OCI-LY3 (cell line): ENCODE results near the gene YBX1.
"Not testable (repeated sequence)": the region's sequence is repeated elsewhere in the genome, so short reads cannot be mapped to it uniquely, and the experiment has no call there.

ENCODE experiments used
- H2AFZ ChIP-seq: fragments of 200-600, 300-600 bp; shearing (Covaris generic); 2 replicates; pipeline ENCODE4 v1.6.0; 2014; ENCODE audit warnings: antibody characterized with exemption, low read depth, low read length
- H3K27ac ChIP-seq: fragments of 200-600, 300-600 bp; sonication (generic); 2 replicates; pipeline ENCODE4 v1.5.1; 2014; ENCODE audit warnings: mild to moderate bottlenecking, low read length, moderate library complexity, mixed read lengths
- H3K27me3 ChIP-seq: fragments of 200-600, 300-600 bp; sonication (generic); 2 replicates; pipeline ENCODE4 v1.6.1; 2014; ENCODE audit warnings: low read depth, low read length, mixed read lengths
- H3K36me3 ChIP-seq: fragments of 200-600, 300-600 bp; sonication (generic); replicated peaks from 2 replicates; pipeline ENCODE3; 2014; ENCODE audit warnings: low read depth, low read length, mixed read lengths
- H3K4me1 ChIP-seq: fragments of 300-600, 200-600 bp; sonication (generic); 2 replicates; pipeline ENCODE4 v1.6.1; 2014; ENCODE audit warnings: low read length, mixed read lengths
- H3K4me2 ChIP-seq: fragments of 200-600, 300-600 bp; sonication (generic); 2 replicates; pipeline ENCODE4 v1.6.1; 2014; ENCODE audit warnings: low read length, mixed read lengths
- H3K4me3 ChIP-seq: fragments of 300-600, 200-600 bp; sonication (generic); 2 replicates; pipeline ENCODE4 v1.5.1; 2014; ENCODE audit warnings: antibody characterized with exemption, mild to moderate bottlenecking, low read length, moderate library complexity
- H3K79me2 ChIP-seq: fragments of 300-600, 200-600 bp; shearing (Covaris generic); 2 replicates; pipeline ENCODE4 v1.6.1; 2014; ENCODE audit warnings: mild to moderate bottlenecking, low read length, mixed read lengths
- H3K9ac ChIP-seq: fragments of 300-600, 200-600 bp; shearing (Covaris generic); 2 replicates; pipeline ENCODE4 v1.6.0; 2014; ENCODE audit warnings: mild to moderate bottlenecking, low read length, moderate library complexity
- H3K9me3 ChIP-seq: fragments of 200-600, 300-600 bp; shearing (Covaris generic); 2 replicates; pipeline ENCODE4 v1.6.1; 2014; ENCODE audit warnings: low read length, mixed read lengths; ENCODE audit not compliant: insufficient read depth
- H4K20me1 ChIP-seq: fragments of 200-600, 300-600 bp; sonication (generic); 2 replicates; pipeline ENCODE4 v1.6.1; 2016; ENCODE audit warnings: low read length, mixed read lengths; ENCODE audit not compliant: insufficient read depth
- CTCF ChIP-seq: fragments of 200-600, 300-600 bp; sonication (generic); IDR thresholded peaks from 2 replicates; pipeline ENCODE4 v1.5.1; 2014; ENCODE audit warnings: antibody characterized with exemption, low read length, low read depth
- EZH2phosphoT487 ChIP-seq: fragments of 200-600 bp; shearing (Covaris generic); IDR thresholded peaks from 2 replicates; pipeline ENCODE4 v1.6.1; 2018; ENCODE audit warnings: antibody characterized with exemption, mixed run types, low read depth

The YBX1 gene

GRCh38 chr1:42747125-42747524 lies 64.9 kb downstream of the YBX1 start:
- Histone ChIP-seq H3K79me2 (no peaks in the 10 kb centered on the region), H2AFZ (no peak overlapping the region), H4K20me1 (no peaks in the 10 kb centered on the region), H3K4me3 (no peak overlapping the region), H3K4me1 (no peaks in the 10 kb centered on the region), H3K27me3 (no peaks in the 10 kb centered on the region), H3K36me3 (peaks cover 13% of the 10 kb centered on the region), H3K27ac (no peak overlapping the region), H3K4me2 (no peak overlapping the region), H3K9ac (no peak overlapping the region), H3K9me3 (no peaks in the 10 kb centered on the region)
- peak; percentile 56 for TF ChIP-seq CTCF
- TF ChIP-seq EZH2phosphoT487: no peak

- no peak for TF ChIP-seq EZH2phosphoT487
- no peak for TF ChIP-seq CTCF
- no peak overlapping the region for H3K4me2 ChIP-seq
- peaks cover 22% of the 10 kb centered on the region for H3K36me3 ChIP-seq
- H2AFZ ChIP-seq: no peak overlapping the region
- no peaks in the 10 kb centered on the region for H3K79me2 ChIP-seq
- H3K4me1 ChIP-seq: no peaks in the 10 kb centered on the region
- no peak overlapping the region for H3K4me3 ChIP-seq
- H4K20me1 ChIP-seq: no peaks in the 10 kb centered on the region
- no peak overlapping the region for H3K27ac ChIP-seq
- H3K27me3 ChIP-seq: no peaks in the 10 kb centered on the region
- H3K9me3 ChIP-seq: no peaks in the 10 kb centered on the region
- no peak overlapping the region for H3K9ac ChIP-seq
Measured at GRCh38 chr1:42748021-42748420, 65.8 kb downstream of the YBX1 start.

- no peaks in the 10 kb centered on the region for H3K27me3 ChIP-seq
- H3K36me3 ChIP-seq: peaks cover 23% of the 10 kb centered on the region
- H3K4me3 ChIP-seq: no peak overlapping the region
- no peak overlapping the region for H3K9ac ChIP-seq
- no peak for TF ChIP-seq CTCF
- TF ChIP-seq EZH2phosphoT487: no peak
- H3K79me2 ChIP-seq: no peaks in the 10 kb centered on the region
- H3K9me3 ChIP-seq: no peaks in the 10 kb centered on the region
- H2AFZ ChIP-seq: no peak overlapping the region
- no peak overlapping the region for H3K4me2 ChIP-seq
- no peak overlapping the region for H3K27ac ChIP-seq
- no peaks in the 10 kb centered on the region for H4K20me1 ChIP-seq
- H3K4me1 ChIP-seq: no peaks in the 10 kb centered on the region
Measured at GRCh38 chr1:42748461-42749410, 66.5 kb downstream of the YBX1 start.

GRCh38 chr1:42750041-42750440 lies 67.8 kb downstream of the YBX1 start:
- no peak for TF ChIP-seq EZH2phosphoT487
- TF ChIP-seq CTCF: no peak
- Histone ChIP-seq H4K20me1 (no peaks in the 10 kb centered on the region), H3K9ac (no peak overlapping the region), H3K9me3 (no peaks in the 10 kb centered on the region), H3K4me2 (no peak overlapping the region), H3K36me3 (peaks cover 23% of the 10 kb centered on the region), H3K27me3 (no peaks in the 10 kb centered on the region), H3K27ac (no peak overlapping the region), H3K4me1 (no peaks in the 10 kb centered on the region), H3K4me3 (no peak overlapping the region), H3K79me2 (no peaks in the 10 kb centered on the region), H2AFZ (no peak overlapping the region)

GRCh38 chr1:42751511-42752070 lies 69.4 kb downstream of the YBX1 start:
- peaks cover 20% of the 10 kb centered on the region for H3K36me3 ChIP-seq
- not testable (repeated sequence) for H3K9ac ChIP-seq, H3K4me3 ChIP-seq, H2AFZ ChIP-seq, H3K4me2 ChIP-seq, H4K20me1 ChIP-seq, H3K4me1 ChIP-seq, H3K9me3 ChIP-seq, H3K27me3 ChIP-seq, H3K27ac ChIP-seq, H3K79me2 ChIP-seq
